ENCODE results near the gene PPIL3. TPM values are rescaled to one million over a fixed set of nuclear protein-coding genes. Genes with fewer than 3 reads are reported as not detected.

Gene PPIL3
- total RNA-seq, 1 experiment from 2014 or later, result 12.2 TPM

DNA sequence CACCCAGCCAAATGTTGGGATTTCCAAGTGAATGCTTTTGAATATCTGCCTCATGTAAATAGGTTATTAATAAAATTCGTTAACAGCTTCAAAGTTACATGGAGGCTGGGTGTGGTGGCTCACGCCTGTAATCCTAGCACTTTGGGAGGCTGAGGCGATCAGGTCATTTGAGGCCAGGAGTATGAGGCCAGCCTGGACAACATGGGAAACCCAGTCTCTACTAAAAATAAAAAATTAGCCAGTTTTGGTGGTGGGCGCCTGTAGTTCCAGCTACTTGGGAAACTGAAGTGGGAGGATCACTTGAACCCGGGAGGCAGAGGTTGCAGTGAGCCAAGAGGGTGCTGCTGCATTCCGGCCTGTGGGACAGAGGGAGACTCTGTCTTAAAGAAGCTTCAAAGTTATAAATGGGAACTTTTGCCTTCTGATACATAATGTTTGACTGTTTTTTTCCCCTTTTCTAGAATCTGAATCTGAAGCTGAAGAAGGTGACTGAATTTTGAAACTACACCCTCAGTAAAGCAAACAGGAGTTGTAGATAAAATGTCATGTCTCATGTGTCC, 67.1 kb downstream of the PPIL3 start:
- H3K27ac ChIP-seq (ENCODE audit: low read length), result no peak overlapping the region
- TF ChIP-seq POLR2AphosphoS5 (IDR thresholded peaks at IDR 0.05; ENCODE audit: low read depth, low read length) (no peak), TCF7L2 (IDR thresholded peaks at IDR 0.05; ENCODE audit: low read depth, low read length) (no peak), SIN3A (IDR thresholded peaks at IDR 0.05; ENCODE audit: borderline replicate concordance, insufficient read depth, low read depth, low read length) (no peak)
- TF ChIP-seq, protein P1, sequence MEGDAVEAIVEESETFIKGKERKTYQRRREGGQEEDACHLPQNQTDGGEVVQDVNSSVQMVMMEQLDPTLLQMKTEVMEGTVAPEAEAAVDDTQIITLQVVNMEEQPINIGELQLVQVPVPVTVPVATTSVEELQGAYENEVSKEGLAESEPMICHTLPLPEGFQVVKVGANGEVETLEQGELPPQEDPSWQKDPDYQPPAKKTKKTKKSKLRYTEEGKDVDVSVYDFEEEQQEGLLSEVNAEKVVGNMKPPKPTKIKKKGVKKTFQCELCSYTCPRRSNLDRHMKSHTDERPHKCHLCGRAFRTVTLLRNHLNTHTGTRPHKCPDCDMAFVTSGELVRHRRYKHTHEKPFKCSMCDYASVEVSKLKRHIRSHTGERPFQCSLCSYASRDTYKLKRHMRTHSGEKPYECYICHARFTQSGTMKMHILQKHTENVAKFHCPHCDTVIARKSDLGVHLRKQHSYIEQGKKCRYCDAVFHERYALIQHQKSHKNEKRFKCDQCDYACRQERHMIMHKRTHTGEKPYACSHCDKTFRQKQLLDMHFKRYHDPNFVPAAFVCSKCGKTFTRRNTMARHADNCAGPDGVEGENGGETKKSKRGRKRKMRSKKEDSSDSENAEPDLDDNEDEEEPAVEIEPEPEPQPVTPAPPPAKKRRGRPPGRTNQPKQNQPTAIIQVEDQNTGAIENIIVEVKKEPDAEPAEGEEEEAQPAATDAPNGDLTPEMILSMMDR (IDR thresholded peaks at IDR 0.05), result no peak
- TF ChIP-seq, protein P2, sequence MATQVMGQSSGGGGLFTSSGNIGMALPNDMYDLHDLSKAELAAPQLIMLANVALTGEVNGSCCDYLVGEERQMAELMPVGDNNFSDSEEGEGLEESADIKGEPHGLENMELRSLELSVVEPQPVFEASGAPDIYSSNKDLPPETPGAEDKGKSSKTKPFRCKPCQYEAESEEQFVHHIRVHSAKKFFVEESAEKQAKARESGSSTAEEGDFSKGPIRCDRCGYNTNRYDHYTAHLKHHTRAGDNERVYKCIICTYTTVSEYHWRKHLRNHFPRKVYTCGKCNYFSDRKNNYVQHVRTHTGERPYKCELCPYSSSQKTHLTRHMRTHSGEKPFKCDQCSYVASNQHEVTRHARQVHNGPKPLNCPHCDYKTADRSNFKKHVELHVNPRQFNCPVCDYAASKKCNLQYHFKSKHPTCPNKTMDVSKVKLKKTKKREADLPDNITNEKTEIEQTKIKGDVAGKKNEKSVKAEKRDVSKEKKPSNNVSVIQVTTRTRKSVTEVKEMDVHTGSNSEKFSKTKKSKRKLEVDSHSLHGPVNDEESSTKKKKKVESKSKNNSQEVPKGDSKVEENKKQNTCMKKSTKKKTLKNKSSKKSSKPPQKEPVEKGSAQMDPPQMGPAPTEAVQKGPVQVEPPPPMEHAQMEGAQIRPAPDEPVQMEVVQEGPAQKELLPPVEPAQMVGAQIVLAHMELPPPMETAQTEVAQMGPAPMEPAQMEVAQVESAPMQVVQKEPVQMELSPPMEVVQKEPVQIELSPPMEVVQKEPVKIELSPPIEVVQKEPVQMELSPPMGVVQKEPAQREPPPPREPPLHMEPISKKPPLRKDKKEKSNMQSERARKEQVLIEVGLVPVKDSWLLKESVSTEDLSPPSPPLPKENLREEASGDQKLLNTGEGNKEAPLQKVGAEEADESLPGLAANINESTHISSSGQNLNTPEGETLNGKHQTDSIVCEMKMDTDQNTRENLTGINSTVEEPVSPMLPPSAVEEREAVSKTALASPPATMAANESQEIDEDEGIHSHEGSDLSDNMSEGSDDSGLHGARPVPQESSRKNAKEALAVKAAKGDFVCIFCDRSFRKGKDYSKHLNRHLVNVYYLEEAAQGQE (IDR thresholded peaks at IDR 0.05; ENCODE audit: insufficient read depth in 1 of 2, low read depth in 2 of 2, low read length in 1 of 2), result no peak
- H3K4me1 ChIP-seq (ENCODE audit: control insufficient read depth, insufficient read depth, low read length), result no peaks in the 10 kb centered on the region
- ATAC-seq, result no peak
- DNase-seq (ENCODE audit: low read depth, low spot score), result no peak
- no peaks in the 10 kb centered on the region for H3K27me3 ChIP-seq (ENCODE audit: control insufficient read depth, insufficient read depth, low read length)
- ChIA-PET POLR2A (no interaction called here), CTCF (no interaction called here)
- intact Hi-C loops (cut with micrococcal nuclease; ENCODE audit: unreplicated experiment) (no loop called here), in situ Hi-C loops (cut with HindIII; ENCODE audit: low pct_unique_long_range_greater_than_20kb, low sequenced_read_pairs) (no loop called here)
- no peaks in the 10 kb centered on the region for H3K9me3 ChIP-seq (ENCODE audit: control insufficient read depth, insufficient read depth, low read depth, low read length)
- H3K36me3 ChIP-seq (ENCODE audit: control insufficient read depth, insufficient read depth, low read length), result peaks cover 38% of the 10 kb centered on the region
- no peak overlapping the region for H3K4me3 ChIP-seq (ENCODE audit: low read depth in 2 of 2, low read length in 2 of 2)
- BruUV-seq (replicated peaks), result no TSS peak

Other genes with a start within 250 kb of the PPIL3 start
- 247 TPM for gene BZW1, start 77.2 kb downstream of the PPIL3 start, total RNA-seq (2021; ENCODE audit: unreplicated experiment)
- 46.6 TPM for gene CLK1, start 24.4 kb downstream of the PPIL3 start, total RNA-seq (2021; ENCODE audit: unreplicated experiment)
- 37.4 TPM for gene NIF3L1, start 294 bp upstream of the PPIL3 start, total RNA-seq (2021; ENCODE audit: unreplicated experiment)
- gene ORC2, start 74.6 kb upstream of the PPIL3 start, total RNA-seq (2021; ENCODE audit: unreplicated experiment), result 41.8 TPM
- 12.0 TPM for gene HYCC2, start 182.6 kb upstream of the PPIL3 start, total RNA-seq (2021; ENCODE audit: unreplicated experiment)
- gene NDUFB3, start 182.9 kb upstream of the PPIL3 start, total RNA-seq (2021; ENCODE audit: unreplicated experiment), result 88.6 TPM
- 46.3 TPM for gene CFLAR, start 227.1 kb upstream of the PPIL3 start, total RNA-seq (2021; ENCODE audit: unreplicated experiment)